Hematopoietic multipotent progenitor cell treated with erythropoietin and hydrocortisone succinate and interleukin-3 and kit ligand, for 6 days (in vitro differentiated cells): ENCODE measurements around the gene AP3B1.

Experiments used
- DNase-seq: peaks from one replicate; pipeline ENCODE4 v3.0.0-alpha.2; 2015

The AP3B1 gene

GRCh38 chr5:77960305-77960704 is 334.2 kb downstream of the AP3B1 start:
- DNase-seq: no peak

- DNase-seq: no peak
These were observed 335.7 kb downstream of the AP3B1 start for GRCh38 chr5:77958642-77959330.

GRCh38 chr5:77957931-77958521 is 336.5 kb downstream of the AP3B1 start:
- no peak for DNase-seq

- DNase-seq: peak; percentile 16
These were observed 337.0 kb downstream of the AP3B1 start for GRCh38 chr5:77957516-77957915.

- no peak for DNase-seq
These were observed 337.4 kb downstream of the AP3B1 start for GRCh38 chr5:77957081-77957480.

- no peak for DNase-seq
These were observed 338.9 kb downstream of the AP3B1 start for GRCh38 chr5:77955577-77955976.

GRCh38 chr5:77953374-77953773 is 341.1 kb downstream of the AP3B1 start:
- no peak for DNase-seq

GRCh38 chr5:77952636-77953212 is 341.8 kb downstream of the AP3B1 start:
- DNase-seq: no peak
